ENCODE data around the gene LTBP3. TPM values are rescaled to one million over a fixed set of nuclear protein-coding genes. Genes with fewer than 3 reads are reported as not detected.

LTBP3 gene
- total and polyA plus RNA-seq, 9 of the 15 experiments (the other 6 are each of a cell fraction or from before 2014, with no cell fraction given), result 0.06 to 20.5 (median 4.8) TPM

GRCh38 chr11:65503949-65504673 is 54.0 kb downstream of the LTBP3 start (continued):
- no peak for TF ChIP-seq ZNF449 (CRISPR knock-in tag; IDR thresholded peaks at IDR 0.05)
- peak; percentile 88 for TF ChIP-seq GABPB2 (CRISPR knock-in tag; conservative IDR thresholded peaks at IDR 0.05)
- no peak for TF ChIP-seq NFE2 (IDR thresholded peaks at IDR 0.05; ENCODE audit: low read depth)
- no peak for TF ChIP-seq ZNF76 (CRISPR knock-in tag; IDR thresholded peaks at IDR 0.05; ENCODE audit: borderline replicate concordance)
- peak; percentile 85 to 86 for TF ChIP-seq TBL1XR1 (IDR thresholded peaks at IDR 0.05; ENCODE audit: low read length in 2 of 2)
- peak; percentile 43 for TF ChIP-seq TAF1 (IDR thresholded peaks at IDR 0.05; ENCODE audit: control insufficient read depth, extremely low read depth, insufficient read depth, low read length, severe bottlenecking)
- no peak for TF ChIP-seq NFYB (IDR thresholded peaks at IDR 0.05; ENCODE audit: extremely low read depth, insufficient read length)
- TF ChIP-seq ZNF263 (CRISPR knock-in tag; IDR thresholded peaks at IDR 0.05; ENCODE audit: borderline replicate concordance), result no peak; the same call in 1 of the 2 replicates
- TF ChIP-seq IRF2 (CRISPR knock-in tag; IDR thresholded peaks at IDR 0.05), result no peak
- no peak for TF ChIP-seq CCAR2 (IDR thresholded peaks at IDR 0.05; ENCODE audit: low read depth, low read length)
